Smooth muscle cell (in vitro differentiated cells): ENCODE measurements around the gene NLN. TPM values are rescaled to one million over a fixed set of nuclear protein-coding genes. Genes with fewer than 3 reads are reported as not detected.

Experiments
- DNase-seq: peaks from one replicate; lab custom pipeline; 2025; ENCODE audit not compliant: unreplicated experiment; lab: John Stamatoyannopoulos, UW
- H2AFZ ChIP-seq: fragments of 200-600 bp; sonication (generic); 2 replicates; pipeline ENCODE4 v1.6.0; 2016; ENCODE audit warnings: antibody characterized with exemption, low read depth, mild to moderate bottlenecking
- H3F3A ChIP-seq: fragments of 200-600 bp; sonication (generic); 2 replicates; pipeline ENCODE4 v1.6.0; 2017; ENCODE audit warnings: antibody characterized with exemption, low read depth
- H3K27ac ChIP-seq: fragments of 200-600 bp; sonication (generic); 2 replicates; pipeline ENCODE4 v1.5.1; 2016; ENCODE audit warnings: low read depth, mild to moderate bottlenecking
- H3K27me3 ChIP-seq: fragments of 200-600 bp; sonication (generic); 2 replicates; pipeline ENCODE4 v1.6.1; 2016; ENCODE audit warnings: low read depth, mild to moderate bottlenecking
- H3K36me3 ChIP-seq: fragments of 200-600 bp; sonication (generic); 2 replicates; pipeline ENCODE4 v1.5.1; 2016; ENCODE audit warnings: low read depth
- H3K4me1 ChIP-seq: fragments of 200-600 bp; sonication (generic); 2 replicates; pipeline ENCODE4 v1.5.1; 2016; ENCODE audit warnings: low read depth
- H3K4me2 ChIP-seq: fragments of 200-600 bp; sonication (generic); 2 replicates; pipeline ENCODE4 v1.6.0; 2016; ENCODE audit warnings: mild to moderate bottlenecking
- H3K4me3 ChIP-seq: fragments of 200-600 bp; sonication (generic); 2 replicates; pipeline ENCODE4 v1.5.1; 2016; ENCODE audit warnings: mild to moderate bottlenecking
- H3K79me2 ChIP-seq: fragments of 200-600 bp; sonication (generic); 2 replicates; pipeline ENCODE4 v1.6.0; 2016; ENCODE audit warnings: low read depth, mild to moderate bottlenecking
- H3K9ac ChIP-seq: fragments of 200-600 bp; sonication (generic); 2 replicates; pipeline ENCODE4 v1.6.0; 2016; ENCODE audit warnings: low read depth
- H3K9me3 ChIP-seq: fragments of 200-600 bp; sonication (generic); replicated peaks from 2 replicates; pipeline ENCODE4 v1.5.1; 2016; ENCODE audit warnings: low read depth
- H4K20me1 ChIP-seq: fragments of 200-600 bp; sonication (generic); 2 replicates; pipeline ENCODE4 v1.6.0; 2016; ENCODE audit warnings: low read depth
- CTCF ChIP-seq: fragments of 200-600 bp; sonication (generic); IDR thresholded peaks from 2 replicates; pipeline ENCODE4 v1.5.1; 2017; ENCODE audit warnings: borderline replicate concordance, mild to moderate bottlenecking, antibody characterized with exemption; ENCODE audit not compliant: insufficient read depth, poor library complexity, severe bottlenecking
- WGBS: methylation state at CpG from one replicate; pipeline ENCODE4 v1.1.7; 2016; ENCODE audit warnings: low lambda C conversion rate; 5-methylcytosine and 5-hydroxymethylcytosine counted together
- polyA plus RNA-seq: library from polyadenylated mRNA; unstranded; fragments of >200 nt; fragmentation: Nextera tagmentation; extraction: Ambion mirVana; gene quantifications from 2 replicates; pipeline ENCODE4 v1.2.1, GENCODE V29; 2016
- total RNA-seq: library from RNA; depleted of rRNA; stranded (reverse); fragments of >200 nt; gene quantifications from 2 replicates; pipeline ENCODE4 v1.2.3, GENCODE V29; 2014

The NLN gene
- total and polyA plus RNA-seq, 2 experiments from 2014 or later = 31.9 to 33.6 TPM

GRCh38 chr5:65854925-65855324, 132.9 kb downstream of the NLN start:
- no peak overlapping the region for H3K4me2 ChIP-seq
- no peaks in the 10 kb centered on the region for H3K9me3 ChIP-seq
- no peaks in the 10 kb centered on the region for H4K20me1 ChIP-seq
- H3K36me3 ChIP-seq = no peaks in the 10 kb centered on the region
- no peaks in the 10 kb centered on the region for H3K27me3 ChIP-seq
- H3K79me2 ChIP-seq = no peaks in the 10 kb centered on the region
- TF ChIP-seq CTCF = no peak
- H3F3A ChIP-seq = no peaks in the 10 kb centered on the region
- DNase-seq = no peak
- H3K4me3 ChIP-seq = no peak overlapping the region
- WGBS = 97% methylated on average over 2 of the region's 2 CpGs
- H3K9ac ChIP-seq = no peak overlapping the region
- H3K27ac ChIP-seq = no peak overlapping the region
- H2AFZ ChIP-seq = no peak overlapping the region
- no peaks in the 10 kb centered on the region for H3K4me1 ChIP-seq

- H3K9ac ChIP-seq = no peak overlapping the region
- no peak for TF ChIP-seq CTCF
- no peak for DNase-seq
- H2AFZ ChIP-seq = no peak overlapping the region
- H3K79me2 ChIP-seq = no peaks in the 10 kb centered on the region
- H3K27me3 ChIP-seq = no peaks in the 10 kb centered on the region
- H3F3A ChIP-seq = no peaks in the 10 kb centered on the region
- H4K20me1 ChIP-seq = no peaks in the 10 kb centered on the region
- no peak overlapping the region for H3K4me3 ChIP-seq
- H3K36me3 ChIP-seq = no peaks in the 10 kb centered on the region
- no peaks in the 10 kb centered on the region for H3K9me3 ChIP-seq
- H3K27ac ChIP-seq = no peak overlapping the region
- H3K4me2 ChIP-seq = no peak overlapping the region
- no peaks in the 10 kb centered on the region for H3K4me1 ChIP-seq
Measured at GRCh38 chr5:65855766-65856315, 133.8 kb downstream of the NLN start.

- Histone ChIP-seq H3K4me2 (no peak overlapping the region), H3K4me1 (no peaks in the 10 kb centered on the region), H3K27me3 (no peaks in the 10 kb centered on the region), H3K36me3 (no peaks in the 10 kb centered on the region), H3F3A (no peaks in the 10 kb centered on the region), H3K4me3 (no peak overlapping the region), H3K27ac (no peak overlapping the region), H4K20me1 (no peaks in the 10 kb centered on the region), H2AFZ (no peak overlapping the region), H3K9ac (no peak overlapping the region), H3K79me2 (no peaks in the 10 kb centered on the region), H3K9me3 (no peaks in the 10 kb centered on the region)
- WGBS = 96% methylated on average over 5 of the region's 5 CpGs
- no peak for DNase-seq
- TF ChIP-seq CTCF = no peak
Measured at GRCh38 chr5:65856520-65856919, 134.5 kb downstream of the NLN start.

GRCh38 chr5:65858316-65858715, 136.3 kb downstream of the NLN start:
- WGBS = 71% methylated on average over 3 of the region's 3 CpGs
- Histone ChIP-seq H3K4me1 (peaks cover 6% of the 10 kb centered on the region), H3K79me2 (no peaks in the 10 kb centered on the region), H2AFZ (no peak overlapping the region), H3K4me2 (no peak overlapping the region), H3K9me3 (no peaks in the 10 kb centered on the region), H3K4me3 (no peak overlapping the region), H3F3A (no peaks in the 10 kb centered on the region), H4K20me1 (no peaks in the 10 kb centered on the region), H3K27ac (no peak overlapping the region), H3K36me3 (no peaks in the 10 kb centered on the region), H3K27me3 (no peaks in the 10 kb centered on the region), H3K9ac (no peak overlapping the region)
- TF ChIP-seq CTCF = no peak
- no peak for DNase-seq
